NCI-H774 (cell line): Measurements from ENCODE around the gene SUMO3.

ENCODE experiments used
- DNase-seq: peaks from one replicate; lab custom pipeline; 2025; lab: John Stamatoyannopoulos, UW

The SUMO3 gene

GRCh38 chr21:44778499-44778911, 39.4 kb downstream of the SUMO3 start:
- no peak for DNase-seq

- no peak for DNase-seq
Observed at GRCh38 chr21:44778094-44778493, 39.8 kb downstream of the SUMO3 start.

GRCh38 chr21:44774972-44775371, 42.9 kb downstream of the SUMO3 start:
- no peak for DNase-seq

GRCh38 chr21:44773291-44773932, 44.5 kb downstream of the SUMO3 start:
- DNase-seq, result peak; percentile 50

- DNase-seq, result no peak
Observed at GRCh38 chr21:44771896-44772525, 45.9 kb downstream of the SUMO3 start.

GRCh38 chr21:44767834-44768831, 49.7 kb downstream of the SUMO3 start:
- no peak for DNase-seq

- DNase-seq, result no peak
Observed at GRCh38 chr21:44766818-44767354, 51.0 kb downstream of the SUMO3 start.

- DNase-seq, result no peak
Observed at GRCh38 chr21:44766014-44766817, 51.6 kb downstream of the SUMO3 start.

GRCh38 chr21:44765231-44766013, 52.4 kb downstream of the SUMO3 start:
- no peak for DNase-seq

GRCh38 chr21:44764319-44765230, 53.3 kb downstream of the SUMO3 start:
- no peak for DNase-seq

- no peak for DNase-seq
Observed at GRCh38 chr21:44763451-44764318, 54.2 kb downstream of the SUMO3 start.

- DNase-seq, result no peak
Observed at GRCh38 chr21:44763050-44763378, 54.8 kb downstream of the SUMO3 start.

GRCh38 chr21:44762221-44763049, 55.4 kb downstream of the SUMO3 start:
- DNase-seq, result no peak

GRCh38 chr21:44761747-44762208, 56.1 kb downstream of the SUMO3 start:
- no peak for DNase-seq

GRCh38 chr21:44761011-44761729, 56.7 kb downstream of the SUMO3 start:
- DNase-seq, result peak; percentile 1

GRCh38 chr21:44760376-44760775, 57.5 kb downstream of the SUMO3 start:
- no peak for DNase-seq

- no peak for DNase-seq
Observed at GRCh38 chr21:44759628-44760285, 58.1 kb downstream of the SUMO3 start.
